ENCODE results near the gene NPEPL1. TPM values are rescaled to one million over a fixed set of nuclear protein-coding genes. Genes with fewer than 3 reads are reported as not detected.

The NPEPL1 gene
- total RNA-seq, 1 experiment from 2014 or later = 41.9 TPM

GRCh38 chr20:58664331-58664730 lies 28.3 kb upstream of the NPEPL1 start:
- ChIA-PET POLR2A (no interaction called here), CTCF (interaction anchor here (1.1 kb wide), 1 partner anchor 14 kb away, joined by 7 read pairs; the partner anchor contains the start of gene STX16)
- Histone ChIP-seq H3K36me3 (ENCODE audit: control insufficient read depth, insufficient read depth, low read length) (peaks cover 5% of the 10 kb centered on the region; the same call in 1 of the 2 replicates), H3K27me3 (replicated peaks; ENCODE audit: control insufficient read depth, insufficient read depth, low read length) (no peaks in the 10 kb centered on the region), H3K4me1 (no peaks in the 10 kb centered on the region), H3K4me3 (ENCODE audit: low read depth, low read length) (no peak overlapping the region), H3K9me3 (no peaks in the 10 kb centered on the region)
- DNase-seq = no peak
- no peak overlapping the region for H3K4me3 Mint-ChIP-seq (ENCODE audit: unreplicated experiment)
- H3K27ac Mint-ChIP-seq (ENCODE audit: unreplicated experiment) = no peak overlapping the region
- peaks cover 66% of the 10 kb centered on the region for H3K36me3 Mint-ChIP-seq (ENCODE audit: insufficient read depth, unreplicated experiment)
- no peak for TF ChIP-seq CTCF (IDR thresholded peaks at IDR 0.05; ENCODE audit: insufficient read depth in 1 of 2, low read depth in 1 of 2, low read length in 1 of 2, severe bottlenecking in 1 of 2, unreplicated experiment in 1 of 2)
- no TSS peak for BruUV-seq (replicated peaks)
- intact Hi-C loops (cut with micrococcal nuclease; ENCODE audit: unreplicated experiment) = no loop called here
- no peaks in the 10 kb centered on the region for H3K4me1 Mint-ChIP-seq (ENCODE audit: low read depth, unreplicated experiment)
- H3K27me3 Mint-ChIP-seq (ENCODE audit: insufficient read depth, unreplicated experiment) = no peaks in the 10 kb centered on the region
- no peaks in the 10 kb centered on the region for H3K9me3 Mint-ChIP-seq (ENCODE audit: unreplicated experiment)

- TF ChIP-seq CTCF (IDR thresholded peaks at IDR 0.05; ENCODE audit: insufficient read depth in 1 of 2, low read depth in 1 of 2, low read length in 1 of 2, severe bottlenecking in 1 of 2, unreplicated experiment in 1 of 2) = no peak
- ChIA-PET CTCF (interaction anchor here (1.1 kb wide), 1 partner anchor 14 kb away, joined by 7 read pairs; the partner anchor contains the start of gene STX16), POLR2A (interaction anchor here (0.5 kb wide), 1 partner anchor 14 kb away, joined by 5 read pairs; no protein-coding TSS in a partner anchor)
- no peak overlapping the region for H3K4me3 Mint-ChIP-seq (ENCODE audit: unreplicated experiment)
- no peaks in the 10 kb centered on the region for H3K9me3 ChIP-seq
- BruUV-seq (replicated peaks) = no TSS peak
- no peak overlapping the region for H3K4me3 ChIP-seq (ENCODE audit: low read depth, low read length)
- H3K27me3 Mint-ChIP-seq (ENCODE audit: insufficient read depth, unreplicated experiment) = no peaks in the 10 kb centered on the region
- no peaks in the 10 kb centered on the region for H3K27me3 ChIP-seq (replicated peaks; ENCODE audit: control insufficient read depth, insufficient read depth, low read length)
- no peak overlapping the region for H3K27ac Mint-ChIP-seq (ENCODE audit: unreplicated experiment)
- H3K9me3 Mint-ChIP-seq (ENCODE audit: unreplicated experiment) = no peaks in the 10 kb centered on the region
- intact Hi-C loops (cut with micrococcal nuclease; ENCODE audit: unreplicated experiment) = no loop called here
- peaks cover 8% of the 10 kb centered on the region; the same call in 1 of the 2 replicates for H3K36me3 ChIP-seq (ENCODE audit: control insufficient read depth, insufficient read depth, low read length)
- no peak for DNase-seq
- peaks cover 70% of the 10 kb centered on the region for H3K36me3 Mint-ChIP-seq (ENCODE audit: insufficient read depth, unreplicated experiment)
- no peaks in the 10 kb centered on the region for H3K4me1 Mint-ChIP-seq (ENCODE audit: low read depth, unreplicated experiment)
- H3K4me1 ChIP-seq = no peaks in the 10 kb centered on the region
Measured at GRCh38 chr20:58664883-58665282, 27.7 kb upstream of the NPEPL1 start.

- H3K36me3 ChIP-seq (ENCODE audit: control insufficient read depth, insufficient read depth, low read length) = peaks cover 8% of the 10 kb centered on the region; the same call in 1 of the 2 replicates
- H3K27me3 Mint-ChIP-seq (ENCODE audit: insufficient read depth, unreplicated experiment) = no peaks in the 10 kb centered on the region
- POLR2A ChIA-PET = no interaction called here
Measured at GRCh38 chr20:58665606-58666005, 27.0 kb upstream of the NPEPL1 start.

More at GRCh38 chr20:58665606-58666005, 27.0 kb upstream of the NPEPL1 start:
- no peak for TF ChIP-seq CTCF (IDR thresholded peaks at IDR 0.05; ENCODE audit: insufficient read depth in 1 of 2, low read depth in 1 of 2, low read length in 1 of 2, severe bottlenecking in 1 of 2, unreplicated experiment in 1 of 2)
- Mint-ChIP-seq H3K4me3 (ENCODE audit: unreplicated experiment) (no peak overlapping the region), H3K27ac (ENCODE audit: unreplicated experiment) (no peak overlapping the region), H3K9me3 (ENCODE audit: unreplicated experiment) (no peaks in the 10 kb centered on the region), H3K4me1 (ENCODE audit: low read depth, unreplicated experiment) (no peaks in the 10 kb centered on the region), H3K36me3 (ENCODE audit: insufficient read depth, unreplicated experiment) (peaks cover 73% of the 10 kb centered on the region)
- no peak for DNase-seq
- intact Hi-C loops (cut with micrococcal nuclease; ENCODE audit: unreplicated experiment) = no loop called here
- no TSS peak for BruUV-seq (replicated peaks)
- CTCF ChIA-PET = no interaction called here
- H3K27me3 ChIP-seq (replicated peaks; ENCODE audit: control insufficient read depth, insufficient read depth, low read length) = no peaks in the 10 kb centered on the region
- H3K4me3 ChIP-seq (ENCODE audit: low read depth, low read length) = no peak overlapping the region
- no peaks in the 10 kb centered on the region for H3K4me1 ChIP-seq
- no peaks in the 10 kb centered on the region for H3K9me3 ChIP-seq

Measured in Caco-2 (cell line).